Lung (tissue), 12 donors: ENCODE data around the gene ONECUT2. TPM values are rescaled to one million over a fixed set of nuclear protein-coding genes. Genes with fewer than 3 reads are reported as not detected.

Experiments used
- ATAC-seq: fragments of 200-7000 bp; cut with Tn5 transposase; one replicate; pipeline ENCODE4 v1.9.1; 2020; ENCODE audit warnings: moderate number of reproducible peaks; ENCODE audit not compliant: insufficient read depth, low FRiP score
- DNase-seq, 3 donors: peaks; one replicate each; pipeline ENCODE4 v3.0.0-alpha.2; 2013 to 2017
- H3K27ac ChIP-seq, 2 donors: one replicate each; pipeline ENCODE4 v1.5.1; 2013; ENCODE audit warnings: mild to moderate bottlenecking in 2 of 2, moderate library complexity in 2 of 2, control low read depth in 1 of 2, inconsistent platforms in 1 of 2, low read depth in 1 of 2, low read length in 1 of 2
- H3K27me3 ChIP-seq, 3 donors: one replicate each; pipeline ENCODE4 v1.5.1; 2013; ENCODE audit warnings: low read length in 2 of 3; ENCODE audit not compliant: control insufficient read depth in 3 of 3, insufficient read depth in 3 of 3
- H3K36me3 ChIP-seq, 4 donors: one replicate each; pipeline ENCODE4 v1.5.1; 2013; ENCODE audit warnings: low read length in 4 of 4, mild to moderate bottlenecking in 1 of 4, moderate library complexity in 1 of 4; ENCODE audit not compliant: control insufficient read depth in 4 of 4, insufficient read depth in 4 of 4
- H3K4me1 ChIP-seq, 5 donors: one replicate each; pipeline ENCODE4 v1.5.1; 2013; ENCODE audit warnings: low read length in 5 of 5, mild to moderate bottlenecking in 2 of 5, moderate library complexity in 1 of 5; ENCODE audit not compliant: control insufficient read depth in 5 of 5, insufficient read depth in 5 of 5
- H3K4me3 ChIP-seq: one replicate; pipeline ENCODE4 v1.5.1; 2013; ENCODE audit warnings: mild to moderate bottlenecking, control low read depth, moderate library complexity
- H3K9ac ChIP-seq, 2 donors: one replicate each; pipeline ENCODE4 v1.5.1; 2013; ENCODE audit warnings: low read length in 2 of 2, control low read depth in 1 of 2; ENCODE audit not compliant: insufficient read depth in 1 of 2
- H3K9me3 ChIP-seq, 4 donors: one replicate each; pipeline ENCODE4 v1.5.1; 2013; ENCODE audit warnings: low read length in 3 of 4, mild to moderate bottlenecking in 1 of 4, moderate library complexity in 1 of 4; ENCODE audit not compliant: control insufficient read depth in 4 of 4, insufficient read depth in 3 of 4
- WGBS, 2 donors: extraction: QIAGEN DNeasy Blood & Tissue Kit; methylation state at CpG; one replicate each; pipeline ENCODE4 v1.1.7; 2013; 5-methylcytosine and 5-hydroxymethylcytosine counted together
- polyA plus RNA-seq, 2 donors: library from polyadenylated mRNA; stranded (reverse); fragments of 200-250 nt; gene quantifications; one replicate each; pipeline ENCODE4 v1.2.1, GENCODE V29; 2013
- total RNA-seq, 2 donors: library from RNA; depleted of rRNA in 1 of 2; stranded (reverse); fragments of >200 nt in 1 of 2; gene quantifications; one replicate each; pipeline ENCODE4 v1.2.1, GENCODE V29; 2014 to 2021
- TF ChIP-seq, protein P1 (sequence below): IDR thresholded peaks from 2 replicates; pipeline ENCODE4 v1.5.1; 2012; ENCODE audit warnings: mild to moderate bottlenecking; ENCODE audit errors: control extremely low read depth, extremely low read depth
- donor health status: control.
- donor health status: control.
- donor health status: Bipolar disorder and iron deficiency.
- donor health status: healthy.
- donor health status: DM: yes; HTN: yes; CAD: no.

Gene ONECUT2
- total and polyA plus RNA-seq, 4 donors: 0.01 to 0.06 (median 0.02) TPM; not detected in 1

- DNase-seq: no peak
- Histone ChIP-seq H3K4me1 (peaks cover 0 to 35% (median 4%) of the 10 kb centered on the region in 5 donors), H3K9me3 (peaks cover 0 to 20% (median 0%) of the 10 kb centered on the region in 4 donors), H3K9ac (no peak overlapping the region), H3K27me3 (peaks cover 16 to 88% (median 84%) of the 10 kb centered on the region in 3 donors), H3K27ac (no peak overlapping the region), H3K36me3 (no peaks in the 10 kb centered on the region), H3K4me3 (no peak overlapping the region)
- 6 to 8% methylated on average over 6 of the region's 6 CpGs for WGBS, 2 donors
- ATAC-seq: no peak
- TF ChIP-seq, protein P1, sequence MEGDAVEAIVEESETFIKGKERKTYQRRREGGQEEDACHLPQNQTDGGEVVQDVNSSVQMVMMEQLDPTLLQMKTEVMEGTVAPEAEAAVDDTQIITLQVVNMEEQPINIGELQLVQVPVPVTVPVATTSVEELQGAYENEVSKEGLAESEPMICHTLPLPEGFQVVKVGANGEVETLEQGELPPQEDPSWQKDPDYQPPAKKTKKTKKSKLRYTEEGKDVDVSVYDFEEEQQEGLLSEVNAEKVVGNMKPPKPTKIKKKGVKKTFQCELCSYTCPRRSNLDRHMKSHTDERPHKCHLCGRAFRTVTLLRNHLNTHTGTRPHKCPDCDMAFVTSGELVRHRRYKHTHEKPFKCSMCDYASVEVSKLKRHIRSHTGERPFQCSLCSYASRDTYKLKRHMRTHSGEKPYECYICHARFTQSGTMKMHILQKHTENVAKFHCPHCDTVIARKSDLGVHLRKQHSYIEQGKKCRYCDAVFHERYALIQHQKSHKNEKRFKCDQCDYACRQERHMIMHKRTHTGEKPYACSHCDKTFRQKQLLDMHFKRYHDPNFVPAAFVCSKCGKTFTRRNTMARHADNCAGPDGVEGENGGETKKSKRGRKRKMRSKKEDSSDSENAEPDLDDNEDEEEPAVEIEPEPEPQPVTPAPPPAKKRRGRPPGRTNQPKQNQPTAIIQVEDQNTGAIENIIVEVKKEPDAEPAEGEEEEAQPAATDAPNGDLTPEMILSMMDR: no peak
Measured at GRCh38 chr18:57433482-57433881, 1.7 kb upstream of the ONECUT2 start.

GRCh38 chr18:57433934-57434535, 1.1 kb upstream of the ONECUT2 start:
- 5% methylated on average over 25 of the region's 25 CpGs for WGBS, 2 donors
- H3K4me1 ChIP-seq: peaks cover 0 to 31% (median 4%) of the 10 kb centered on the region in 5 donors
- no peaks in the 10 kb centered on the region for H3K36me3 ChIP-seq
- no peak for ATAC-seq
- H3K9me3 ChIP-seq: peaks cover 0 to 15% (median 0%) of the 10 kb centered on the region in 4 donors
- H3K27ac ChIP-seq: no peak overlapping the region
- peaks cover 15 to 90% (median 88%) of the 10 kb centered on the region in 3 donors for H3K27me3 ChIP-seq
- H3K9ac ChIP-seq: no peak overlapping the region
- no peak overlapping the region for H3K4me3 ChIP-seq
- TF ChIP-seq, protein P1: no peak
- no peak for DNase-seq

- no peak for ATAC-seq
- peaks cover 0 to 39% (median 4%) of the 10 kb centered on the region in 5 donors for H3K4me1 ChIP-seq
- no peak overlapping the region for H3K27ac ChIP-seq
- no peak for DNase-seq
- WGBS, 2 donors: 2 to 4% methylated on average over 11 to 44 of the region's 44 CpGs
- peaks cover 16 to 90% (median 85%) of the 10 kb centered on the region in 3 donors for H3K27me3 ChIP-seq
- no peak overlapping the region for H3K9ac ChIP-seq
- TF ChIP-seq, protein P1: no peak
- H3K4me3 ChIP-seq: no peak overlapping the region
- H3K9me3 ChIP-seq: peaks cover 0 to 20% (median 0%) of the 10 kb centered on the region in 4 donors
- no peaks in the 10 kb centered on the region for H3K36me3 ChIP-seq
Measured at GRCh38 chr18:57435846-57436190, 644 bp downstream of the ONECUT2 start.
